HepG2 (cell line): Measurements from ENCODE around the gene ABCB9.

Source experiments
- POLR2A ChIP-seq, 2 experiments: IDR thresholded peaks; 2 replicates each; pipeline ENCODE4 v1.6.1; 2011; ENCODE audit warnings: low read depth in 2 of 2, low read length in 2 of 2, mild to moderate bottlenecking in 1 of 2, moderate library complexity in 1 of 2; ENCODE audit not compliant: insufficient read depth in 1 of 2
- ZNF562 ChIP-seq: sonication (generic); formaldehyde crosslinking; IDR thresholded peaks from 2 replicates; pipeline ENCODE4 v1.8.0; 2022; ENCODE audit warnings: missing genetic modification reagents, borderline replicate concordance
- TF ChIP-seq, protein P1 (sequence below): sonication (generic); formaldehyde crosslinking; IDR thresholded peaks from 2 replicates; pipeline ENCODE4 v1.8.0; 2022; ENCODE audit warnings: missing genetic modification reagents, mild to moderate bottlenecking, moderate library complexity, borderline replicate concordance
- TF ChIP-seq, protein P2 (sequence below): sonication (generic); formaldehyde crosslinking; IDR thresholded peaks from 2 replicates; pipeline ENCODE4 v1.5.1; 2020; ENCODE audit warnings: mild to moderate bottlenecking, missing genetic modification reagents, moderate library complexity

DNA sequence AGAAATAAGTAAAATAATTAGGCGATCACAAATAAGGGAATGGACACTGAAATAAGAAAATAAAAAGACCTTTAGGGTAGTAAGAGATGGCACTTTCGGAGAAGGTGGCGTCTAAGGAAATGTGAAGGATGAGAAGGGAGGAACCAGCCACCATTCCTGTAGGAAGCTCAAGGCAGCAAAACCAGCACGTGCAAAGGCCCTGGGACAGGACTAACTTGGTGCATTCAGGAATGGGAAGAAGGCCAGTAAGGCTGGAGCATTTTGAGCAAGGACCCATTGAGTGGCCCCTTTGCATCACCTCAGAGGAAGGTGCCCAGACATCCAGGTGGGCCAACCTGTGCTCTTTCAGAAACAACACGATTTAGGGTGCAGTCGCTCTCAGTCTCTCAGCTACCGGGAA lies 69.6 kb downstream of the ABCB9 start:
- TF ChIP-seq, protein P1, sequence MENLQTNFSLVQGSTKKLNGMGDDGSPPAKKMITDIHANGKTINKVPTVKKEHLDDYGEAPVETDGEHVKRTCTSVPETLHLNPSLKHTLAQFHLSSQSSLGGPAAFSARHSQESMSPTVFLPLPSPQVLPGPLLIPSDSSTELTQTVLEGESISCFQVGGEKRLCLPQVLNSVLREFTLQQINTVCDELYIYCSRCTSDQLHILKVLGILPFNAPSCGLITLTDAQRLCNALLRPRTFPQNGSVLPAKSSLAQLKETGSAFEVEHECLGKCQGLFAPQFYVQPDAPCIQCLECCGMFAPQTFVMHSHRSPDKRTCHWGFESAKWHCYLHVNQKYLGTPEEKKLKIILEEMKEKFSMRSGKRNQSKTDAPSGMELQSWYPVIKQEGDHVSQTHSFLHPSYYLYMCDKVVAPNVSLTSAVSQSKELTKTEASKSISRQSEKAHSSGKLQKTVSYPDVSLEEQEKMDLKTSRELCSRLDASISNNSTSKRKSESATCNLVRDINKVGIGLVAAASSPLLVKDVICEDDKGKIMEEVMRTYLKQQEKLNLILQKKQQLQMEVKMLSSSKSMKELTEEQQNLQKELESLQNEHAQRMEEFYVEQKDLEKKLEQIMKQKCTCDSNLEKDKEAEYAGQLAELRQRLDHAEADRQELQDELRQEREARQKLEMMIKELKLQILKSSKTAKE (CRISPR knock-in tag), result no peak
- TF ChIP-seq, protein P2, sequence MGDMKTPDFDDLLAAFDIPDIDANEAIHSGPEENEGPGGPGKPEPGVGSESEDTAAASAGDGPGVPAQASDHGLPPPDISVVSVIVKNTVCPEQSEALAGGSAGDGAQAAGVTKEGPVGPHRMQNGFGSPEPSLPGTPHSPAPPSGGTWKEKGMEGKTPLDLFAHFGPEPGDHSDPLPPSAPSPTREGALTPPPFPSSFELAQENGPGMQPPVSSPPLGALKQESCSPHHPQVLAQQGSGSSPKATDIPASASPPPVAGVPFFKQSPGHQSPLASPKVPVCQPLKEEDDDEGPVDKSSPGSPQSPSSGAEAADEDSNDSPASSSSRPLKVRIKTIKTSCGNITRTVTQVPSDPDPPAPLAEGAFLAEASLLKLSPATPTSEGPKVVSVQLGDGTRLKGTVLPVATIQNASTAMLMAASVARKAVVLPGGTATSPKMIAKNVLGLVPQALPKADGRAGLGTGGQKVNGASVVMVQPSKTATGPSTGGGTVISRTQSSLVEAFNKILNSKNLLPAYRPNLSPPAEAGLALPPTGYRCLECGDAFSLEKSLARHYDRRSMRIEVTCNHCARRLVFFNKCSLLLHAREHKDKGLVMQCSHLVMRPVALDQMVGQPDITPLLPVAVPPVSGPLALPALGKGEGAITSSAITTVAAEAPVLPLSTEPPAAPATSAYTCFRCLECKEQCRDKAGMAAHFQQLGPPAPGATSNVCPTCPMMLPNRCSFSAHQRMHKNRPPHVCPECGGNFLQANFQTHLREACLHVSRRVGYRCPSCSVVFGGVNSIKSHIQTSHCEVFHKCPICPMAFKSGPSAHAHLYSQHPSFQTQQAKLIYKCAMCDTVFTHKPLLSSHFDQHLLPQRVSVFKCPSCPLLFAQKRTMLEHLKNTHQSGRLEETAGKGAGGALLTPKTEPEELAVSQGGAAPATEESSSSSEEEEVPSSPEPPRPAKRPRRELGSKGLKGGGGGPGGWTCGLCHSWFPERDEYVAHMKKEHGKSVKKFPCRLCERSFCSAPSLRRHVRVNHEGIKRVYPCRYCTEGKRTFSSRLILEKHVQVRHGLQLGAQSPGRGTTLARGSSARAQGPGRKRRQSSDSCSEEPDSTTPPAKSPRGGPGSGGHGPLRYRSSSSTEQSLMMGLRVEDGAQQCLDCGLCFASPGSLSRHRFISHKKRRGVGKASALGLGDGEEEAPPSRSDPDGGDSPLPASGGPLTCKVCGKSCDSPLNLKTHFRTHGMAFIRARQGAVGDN, result no peak
- TF ChIP-seq ZNF562 (CRISPR knock-in tag) (no peak), POLR2A (IDR thresholded peaks at IDR 0.05; ENCODE audit: insufficient read depth in 1 of 2, low read depth in 2 of 2, low read length in 2 of 2) (no peak; a peak in 1 of 4 replicates)
